ENCODE results near the gene PAX8. TPM values are rescaled to one million over a fixed set of nuclear protein-coding genes. Genes with fewer than 3 reads are reported as not detected.

The PAX8 gene
- total and polyA plus RNA-seq, 8 donors = 0.28 to 6.5 (median 1.1) TPM; not detected in 3

DNA sequence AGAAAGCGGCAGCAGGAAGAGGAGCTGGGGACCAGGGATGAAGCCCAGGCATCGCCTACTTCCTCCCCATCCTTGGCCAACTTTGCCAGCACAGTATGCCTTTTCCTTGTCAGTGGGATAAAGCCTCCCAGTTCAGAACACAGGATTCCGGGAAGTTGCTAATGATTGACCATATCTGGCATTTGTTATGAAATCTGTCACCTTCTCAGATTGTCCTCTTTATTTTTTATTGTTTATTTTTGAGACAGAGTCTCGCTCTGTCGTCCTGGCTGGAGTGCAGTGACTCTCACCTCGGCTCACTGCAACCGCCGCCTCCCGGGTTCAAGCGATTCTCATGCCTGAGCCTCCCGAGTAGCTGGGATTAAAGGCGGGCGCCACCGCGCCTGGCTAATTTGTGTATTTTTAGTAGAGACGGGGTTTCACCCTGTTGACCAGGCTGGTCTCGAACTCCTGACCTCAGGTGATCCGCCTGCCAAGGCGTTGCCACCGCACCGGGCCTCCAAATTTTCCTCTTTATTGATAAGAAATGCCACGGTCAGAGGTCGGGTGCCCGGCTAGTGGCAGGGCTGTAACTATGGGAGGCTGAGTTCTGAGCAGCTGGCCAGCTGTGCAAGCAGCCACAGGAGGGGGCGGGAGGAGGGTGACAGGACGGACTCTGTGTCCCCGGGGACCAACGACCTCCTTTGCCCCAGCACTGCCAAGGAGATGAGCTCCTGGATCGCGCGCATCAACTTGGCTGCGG lies 80.5 kb downstream of the PAX8 start:
- Histone ChIP-seq H3K27me3 (no peaks in the 10 kb centered on the region), H3K4me1 (peaks cover 7 to 43% (median 34%) of the 10 kb centered on the region in 4 donors), H3K4me3 (peak overlapping the region; percentile 53 to 76 (median 63)), H3K9me3 (no peaks in the 10 kb centered on the region), H3K27ac (peak overlapping the region; percentile 77 to 96 (median 91)), H3K36me3 (peaks cover 4 to 77% (median 62%) of the 10 kb centered on the region in 4 donors)
- intact Hi-C loops (cut with DNase I; ENCODE audit: low total_unique reads) = no loop called here
- 43 to 59% (median 52%) methylated on average over 27 to 32 of the region's 32 CpGs for WGBS, 5 donors
- TF ChIP-seq POLR2A (IDR thresholded peaks at IDR 0.05) (no peak), EP300 (IDR thresholded peaks at IDR 0.05) (no peak), POLR2AphosphoS5 (IDR thresholded peaks at IDR 0.05) (no peak)
- TF ChIP-seq, protein P1, sequence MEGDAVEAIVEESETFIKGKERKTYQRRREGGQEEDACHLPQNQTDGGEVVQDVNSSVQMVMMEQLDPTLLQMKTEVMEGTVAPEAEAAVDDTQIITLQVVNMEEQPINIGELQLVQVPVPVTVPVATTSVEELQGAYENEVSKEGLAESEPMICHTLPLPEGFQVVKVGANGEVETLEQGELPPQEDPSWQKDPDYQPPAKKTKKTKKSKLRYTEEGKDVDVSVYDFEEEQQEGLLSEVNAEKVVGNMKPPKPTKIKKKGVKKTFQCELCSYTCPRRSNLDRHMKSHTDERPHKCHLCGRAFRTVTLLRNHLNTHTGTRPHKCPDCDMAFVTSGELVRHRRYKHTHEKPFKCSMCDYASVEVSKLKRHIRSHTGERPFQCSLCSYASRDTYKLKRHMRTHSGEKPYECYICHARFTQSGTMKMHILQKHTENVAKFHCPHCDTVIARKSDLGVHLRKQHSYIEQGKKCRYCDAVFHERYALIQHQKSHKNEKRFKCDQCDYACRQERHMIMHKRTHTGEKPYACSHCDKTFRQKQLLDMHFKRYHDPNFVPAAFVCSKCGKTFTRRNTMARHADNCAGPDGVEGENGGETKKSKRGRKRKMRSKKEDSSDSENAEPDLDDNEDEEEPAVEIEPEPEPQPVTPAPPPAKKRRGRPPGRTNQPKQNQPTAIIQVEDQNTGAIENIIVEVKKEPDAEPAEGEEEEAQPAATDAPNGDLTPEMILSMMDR (IDR thresholded peaks at IDR 0.05) = no peak
- DNase-seq = no peak

DNA sequence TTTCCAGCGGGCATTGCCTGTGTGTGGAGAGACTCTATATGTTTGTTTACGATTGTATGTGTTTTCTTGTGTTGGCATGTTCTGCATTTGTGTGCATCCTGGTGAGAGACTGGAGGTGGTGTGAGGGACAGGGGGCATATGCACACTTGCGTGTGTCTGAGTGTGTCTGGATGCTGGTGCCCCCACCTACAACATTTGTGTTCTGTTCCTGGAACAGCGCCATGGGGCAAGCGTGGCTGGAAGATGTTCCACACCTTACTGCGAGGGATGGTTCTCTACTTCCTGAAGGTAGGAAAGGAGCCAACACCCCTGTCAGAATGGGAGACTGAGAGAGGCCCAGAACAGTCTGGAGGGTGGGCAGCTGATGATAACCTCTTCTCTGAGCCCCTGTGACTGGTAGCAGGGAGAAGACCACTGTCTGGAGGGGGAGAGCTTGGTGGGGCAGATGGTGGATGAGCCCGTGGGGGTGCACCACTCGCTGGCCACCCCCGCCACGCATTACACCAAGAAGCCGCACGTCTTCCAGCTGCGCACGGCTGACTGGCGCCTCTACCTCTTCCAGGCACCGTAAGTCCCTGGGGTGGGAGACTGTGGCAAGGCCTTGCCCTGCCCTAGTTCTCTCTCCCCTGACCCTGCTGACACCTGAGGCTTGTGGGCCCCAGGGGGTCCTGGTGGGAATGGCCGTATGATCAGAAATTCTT lies 81.2 kb downstream of the PAX8 start:
- peaks cover 10 to 80% (median 67%) of the 10 kb centered on the region in 4 donors for H3K36me3 ChIP-seq
- H3K27me3 ChIP-seq = no peaks in the 10 kb centered on the region
- no peaks in the 10 kb centered on the region for H3K9me3 ChIP-seq
- WGBS, 5 donors = 85 to 94% (median 90%) methylated on average over 17 of the region's 17 CpGs
- intact Hi-C loops (cut with DNase I; ENCODE audit: low total_unique reads) = no loop called here
- H3K4me3 ChIP-seq = no peak overlapping the region
- no peak for DNase-seq
- H3K4me1 ChIP-seq = peaks cover 7 to 40% (median 34%) of the 10 kb centered on the region in 4 donors
- H3K27ac ChIP-seq = peak overlapping the region in 3 of 5 donors; percentile 88 to 96 (median 91)
- TF ChIP-seq POLR2AphosphoS5 (IDR thresholded peaks at IDR 0.05) (no peak), POLR2A (IDR thresholded peaks at IDR 0.05) (no peak), EP300 (IDR thresholded peaks at IDR 0.05) (no peak)
- TF ChIP-seq, protein P1 (IDR thresholded peaks at IDR 0.05) = no peak

DNA sequence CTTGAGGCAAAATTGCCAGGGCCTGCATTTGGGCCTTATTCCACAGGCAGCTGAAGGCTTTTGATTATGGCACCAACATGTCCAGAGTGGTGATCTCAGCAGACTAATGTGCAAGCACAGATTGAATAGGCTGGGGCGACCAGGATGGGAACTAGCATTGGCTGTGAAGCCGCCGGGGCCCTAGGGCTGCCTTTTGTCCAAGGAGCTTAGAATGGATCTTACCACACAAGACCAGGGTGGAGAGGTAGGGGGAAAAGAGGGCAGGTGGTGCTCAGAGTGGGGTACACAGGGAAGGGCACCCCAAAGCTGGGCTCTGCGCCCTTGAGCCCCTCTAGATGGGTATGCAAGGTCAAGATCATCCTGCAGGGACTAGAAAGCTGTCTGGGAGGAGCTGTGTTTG lies 81.9 kb downstream of the PAX8 start:
- H3K4me1 ChIP-seq = peaks cover 7 to 33% (median 29%) of the 10 kb centered on the region in 4 donors
- DNase-seq = no peak
- TF ChIP-seq POLR2AphosphoS5 (IDR thresholded peaks at IDR 0.05) (no peak), POLR2A (IDR thresholded peaks at IDR 0.05) (no peak), EP300 (IDR thresholded peaks at IDR 0.05) (no peak)
- TF ChIP-seq, protein P1 (IDR thresholded peaks at IDR 0.05) = no peak
- no peaks in the 10 kb centered on the region for H3K9me3 ChIP-seq
- peaks cover 13 to 79% (median 64%) of the 10 kb centered on the region in 4 donors for H3K36me3 ChIP-seq
- no peaks in the 10 kb centered on the region for H3K27me3 ChIP-seq
- no peak overlapping the region for H3K4me3 ChIP-seq
- 87 to 98% (median 94%) methylated on average over 4 of the region's 4 CpGs for WGBS, 5 donors
- no peak overlapping the region for H3K27ac ChIP-seq
- intact Hi-C loops (cut with DNase I; ENCODE audit: low total_unique reads) = no loop called here

DNA sequence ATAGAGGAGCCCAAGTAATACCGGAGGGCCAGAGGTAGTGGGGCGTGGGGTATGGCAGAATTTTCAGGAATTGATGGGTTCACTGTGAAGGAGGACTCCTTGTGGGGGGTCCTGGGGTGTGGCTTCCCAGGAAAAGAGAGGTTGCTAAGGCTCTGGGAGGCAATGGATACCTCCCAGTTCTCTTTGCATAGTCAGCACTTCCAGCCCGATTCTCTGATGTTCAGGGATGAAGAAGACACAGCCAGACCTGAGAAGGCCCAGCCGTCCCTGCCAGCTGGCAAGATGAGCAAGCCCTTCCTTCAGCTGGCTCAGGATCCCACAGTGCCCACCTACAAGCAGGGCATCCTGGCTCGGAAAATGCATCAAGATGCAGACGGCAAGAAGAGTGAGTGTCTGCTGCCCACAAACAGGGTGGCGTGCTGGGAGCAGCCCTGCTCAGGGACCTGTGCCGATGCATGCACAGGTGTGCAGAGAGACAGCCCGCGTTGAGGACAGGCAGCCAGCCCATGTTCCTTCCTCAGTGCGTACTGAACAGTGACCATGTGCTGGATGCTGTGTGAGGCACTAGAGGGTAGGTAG lies 82.7 kb downstream of the PAX8 start:
- H3K4me1 ChIP-seq = peaks cover 7 to 28% (median 23%) of the 10 kb centered on the region in 4 donors
- no peaks in the 10 kb centered on the region for H3K9me3 ChIP-seq
- TF ChIP-seq POLR2AphosphoS5 (IDR thresholded peaks at IDR 0.05) (no peak), EP300 (IDR thresholded peaks at IDR 0.05) (no peak)
- H3K36me3 ChIP-seq = peaks cover 10 to 75% (median 62%) of the 10 kb centered on the region in 4 donors
- WGBS, 5 donors = 90 to 96% (median 93%) methylated on average over 11 of the region's 11 CpGs
- no peak overlapping the region for H3K27ac ChIP-seq
- intact Hi-C loops (cut with DNase I; ENCODE audit: low total_unique reads) = no loop called here
- no peaks in the 10 kb centered on the region for H3K27me3 ChIP-seq
- no peak overlapping the region for H3K4me3 ChIP-seq
- DNase-seq = no peak

All from stomach (tissue), 9 donors.